WI38 (cell line): Measurements from ENCODE around the gene GM2A.
A peak's percentile ranks its signal among the peaks of the same experiment; 100 is the strongest.

ENCODE experiments used
- H3K4me3 ChIP-seq: 2 replicates; pipeline ENCODE4 v1.5.1; 2011; ENCODE audit warnings: low read depth, mild to moderate bottlenecking, control low read depth, low read length
- TF ChIP-seq, protein P1 (sequence below): IDR thresholded peaks from 2 replicates; pipeline ENCODE4 v1.5.1; 2012; ENCODE audit warnings: low read depth, mild to moderate bottlenecking, control low read depth, low read length

The GM2A gene

DNA sequence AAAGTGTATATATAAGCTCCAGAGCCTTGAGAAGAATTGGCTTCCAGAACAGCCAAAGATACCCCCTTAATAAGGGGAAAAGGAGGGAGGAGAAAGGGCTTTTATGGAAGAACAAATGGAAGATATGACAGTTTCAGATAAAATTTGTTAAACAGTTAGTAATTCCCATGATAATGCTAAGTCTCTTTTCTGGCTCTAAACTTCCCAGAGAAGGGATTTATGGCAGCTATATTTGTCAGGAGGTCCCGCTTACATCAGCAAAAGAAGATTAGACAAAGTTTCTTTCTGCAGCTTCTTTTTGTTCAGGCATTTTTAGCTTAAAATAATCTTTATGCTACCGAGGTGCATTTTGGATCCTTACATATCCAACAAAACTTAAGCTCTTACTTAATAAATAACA, 64.9 kb downstream of the GM2A start:
- no peak overlapping the region for H3K4me3 ChIP-seq
- TF ChIP-seq, protein P1, sequence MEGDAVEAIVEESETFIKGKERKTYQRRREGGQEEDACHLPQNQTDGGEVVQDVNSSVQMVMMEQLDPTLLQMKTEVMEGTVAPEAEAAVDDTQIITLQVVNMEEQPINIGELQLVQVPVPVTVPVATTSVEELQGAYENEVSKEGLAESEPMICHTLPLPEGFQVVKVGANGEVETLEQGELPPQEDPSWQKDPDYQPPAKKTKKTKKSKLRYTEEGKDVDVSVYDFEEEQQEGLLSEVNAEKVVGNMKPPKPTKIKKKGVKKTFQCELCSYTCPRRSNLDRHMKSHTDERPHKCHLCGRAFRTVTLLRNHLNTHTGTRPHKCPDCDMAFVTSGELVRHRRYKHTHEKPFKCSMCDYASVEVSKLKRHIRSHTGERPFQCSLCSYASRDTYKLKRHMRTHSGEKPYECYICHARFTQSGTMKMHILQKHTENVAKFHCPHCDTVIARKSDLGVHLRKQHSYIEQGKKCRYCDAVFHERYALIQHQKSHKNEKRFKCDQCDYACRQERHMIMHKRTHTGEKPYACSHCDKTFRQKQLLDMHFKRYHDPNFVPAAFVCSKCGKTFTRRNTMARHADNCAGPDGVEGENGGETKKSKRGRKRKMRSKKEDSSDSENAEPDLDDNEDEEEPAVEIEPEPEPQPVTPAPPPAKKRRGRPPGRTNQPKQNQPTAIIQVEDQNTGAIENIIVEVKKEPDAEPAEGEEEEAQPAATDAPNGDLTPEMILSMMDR = no peak

DNA sequence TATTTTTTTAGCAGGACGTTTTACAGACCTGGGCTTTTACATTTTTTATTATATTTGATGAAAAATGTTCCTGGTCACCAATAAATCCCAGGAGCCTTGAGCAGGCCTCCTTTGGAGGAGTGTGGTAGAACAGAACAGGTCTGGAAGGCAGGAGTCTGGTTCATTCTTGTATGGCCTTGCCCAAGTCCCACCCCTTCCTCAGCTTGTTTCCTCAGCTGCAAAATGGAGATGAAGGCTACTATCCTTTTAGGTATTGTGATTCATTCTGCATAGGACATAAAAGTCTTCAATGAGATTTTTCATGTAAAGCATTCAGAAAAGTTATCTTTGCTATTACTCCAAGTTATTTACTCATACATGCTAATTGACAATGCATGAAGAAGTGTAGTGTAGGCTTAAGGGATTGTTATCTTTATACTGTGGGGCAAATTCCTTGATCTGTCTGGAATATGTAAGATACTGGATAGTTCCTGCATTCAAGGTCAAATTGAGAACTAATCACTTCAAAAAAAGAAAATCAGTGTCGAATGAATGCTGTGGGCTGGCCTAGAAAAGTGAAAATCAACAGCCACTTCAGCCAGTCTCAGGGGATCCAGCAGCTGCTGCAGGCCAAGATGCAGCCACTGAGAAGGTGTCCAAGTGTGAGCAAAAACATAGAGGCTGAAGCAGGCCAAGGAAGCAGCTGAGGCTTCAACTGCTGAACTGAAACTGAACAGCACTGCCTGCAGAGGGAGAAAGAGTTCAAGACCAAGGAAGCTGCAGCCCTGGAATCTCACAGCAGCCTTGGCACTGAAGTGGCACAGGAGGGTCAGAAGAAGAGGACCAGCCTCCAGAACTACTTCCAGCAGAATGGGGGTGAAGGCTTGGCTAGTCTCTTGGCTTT, 66.1 kb downstream of the GM2A start:
- TF ChIP-seq, protein P1 = peak; percentile 13; the same call in 1 of the 2 replicates

More for the DNA sequence above, 66.1 kb downstream of the GM2A start:
- no peak overlapping the region for H3K4me3 ChIP-seq
